Right lobe of liver (tissue), 6 donors: Measurements from ENCODE around the gene COG7. TPM values are rescaled to one million over a fixed set of nuclear protein-coding genes. Genes with fewer than 3 reads are reported as not detected.

ENCODE experiments used
- ATAC-seq, 4 donors: fragments of 200-7000 bp; cut with Tn5 transposase; one replicate each; pipeline ENCODE4 v1.9.1; 2020; ENCODE audit warnings: mild to moderate bottlenecking in 4 of 4, moderate library complexity in 4 of 4
- DNase-seq, 3 donors: peaks; one replicate each; pipeline ENCODE4 v3.0.0-alpha.2; 2020
- H3K27ac ChIP-seq, 3 donors: fragments of 200-600 bp; one replicate each; pipeline ENCODE4 v1.8.0; 2022
- H3K27me3 ChIP-seq, 2 donors: fragments of 200-600 bp; one replicate each; pipeline ENCODE4 v1.8.0; 2022
- H3K36me3 ChIP-seq, 4 donors: fragments of 200-600 bp; sonication (generic) in 1 of 4; one replicate each; pipeline versions ENCODE4 v1.5.1 to v1.8.0; 2017 to 2022; ENCODE audit warnings: control low read depth in 1 of 4
- H3K4me1 ChIP-seq, 4 donors: fragments of 200-600 bp; sonication (generic) in 1 of 4; one replicate each; pipeline versions ENCODE4 v1.5.1 to v1.8.0; 2017 to 2022; ENCODE audit warnings: control low read depth in 1 of 4
- H3K4me3 ChIP-seq, 3 donors: fragments of 200-600 bp; one replicate each; pipeline ENCODE4 v1.8.0; 2022
- H3K9me3 ChIP-seq, 4 donors: fragments of 200-600 bp; sonication (generic) in 1 of 4; one replicate each; pipeline versions ENCODE4 v1.5.1 to v1.8.0; 2017 to 2022; ENCODE audit warnings: control low read depth in 1 of 4
- POLR2A ChIP-seq: fragments of 450-650 bp; IDR thresholded peaks from one replicate; pipeline ENCODE4 v1.6.1; 2017; ENCODE audit warnings: antibody characterized with exemption, mild to moderate bottlenecking
- WGBS: methylation state at CpG from one replicate; pipeline ENCODE4 v1.1.6; 2018; ENCODE audit warnings: low coverage, low lambda C conversion rate; ENCODE audit not compliant: insufficient coverage; ENCODE audit errors: missing lambda C conversion rate; 5-methylcytosine and 5-hydroxymethylcytosine counted together
- intact Hi-C, 2 donors: fragments of 100-400 bp; cut with DNase I; formaldehyde crosslinking; loops; one replicate each; pipeline versions ENCODE4 v1.11.2 to v1.14.1; 2022
- total RNA-seq, 6 experiments: library from RNA; depleted of rRNA in 2 of 6; stranded (reverse); fragments of >200 nt in 2 of 6; fragmentation: NEBNext Ultra II Directional in 3 of 6; extraction: Animal tissue kit (Norgen Biotek cat#: 25700) in 3 of 6; gene quantifications; one replicate each; pipeline versions ENCODE4 v1.1.0 to v1.2.4, GENCODE V29; 2016 to 2023
- TF ChIP-seq, protein P1 (sequence below), 4 donors: fragments of 200-600 bp in 3 of 4; fragments of 450-650 bp in 1 of 4; IDR thresholded peaks; one replicate each; pipeline versions ENCODE4 v1.5.1 to v1.8.0; 2016 to 2022; ENCODE audit warnings: antibody characterized with exemption in 4 of 4, mild to moderate bottlenecking in 2 of 4
- donor health status: DM: no; HTN: yes; CAD: no.
- donor health status: DM: no; HTN: no; CAD: no.
- donor health status: DM: no; HTN: no; CAD: no.
- donor health status: DM: no; HTN: yes; CAD: no.
- donor health status: DM: no; HTN: yes; CAD: no.

Gene COG7
- total RNA-seq, 6 experiments from 2014 or later = 7.5 to 11.2 (median 8.4) TPM

DNA sequence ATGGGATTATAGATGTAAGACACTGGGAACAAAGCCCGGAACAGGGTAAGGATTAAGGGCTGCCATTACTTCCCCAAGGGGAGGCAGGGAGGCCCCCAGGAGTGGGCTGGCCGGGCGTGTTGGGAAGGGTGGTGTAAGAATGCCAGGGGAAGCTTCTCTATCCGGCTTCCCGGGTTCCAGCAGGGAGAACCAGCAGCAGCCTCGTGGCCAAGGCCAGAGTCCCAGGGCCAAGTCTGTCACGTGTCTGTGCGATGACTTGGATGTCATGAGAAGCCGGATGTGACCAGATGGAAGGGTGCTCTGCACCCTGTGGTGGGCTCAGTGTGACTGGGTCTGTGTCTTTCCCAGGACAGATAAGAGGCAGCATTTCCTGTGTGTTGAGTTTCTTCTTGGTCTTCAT is 98.7 kb downstream of the COG7 start:
- no peak overlapping the region for H3K4me3 ChIP-seq
- TF ChIP-seq, protein P1, sequence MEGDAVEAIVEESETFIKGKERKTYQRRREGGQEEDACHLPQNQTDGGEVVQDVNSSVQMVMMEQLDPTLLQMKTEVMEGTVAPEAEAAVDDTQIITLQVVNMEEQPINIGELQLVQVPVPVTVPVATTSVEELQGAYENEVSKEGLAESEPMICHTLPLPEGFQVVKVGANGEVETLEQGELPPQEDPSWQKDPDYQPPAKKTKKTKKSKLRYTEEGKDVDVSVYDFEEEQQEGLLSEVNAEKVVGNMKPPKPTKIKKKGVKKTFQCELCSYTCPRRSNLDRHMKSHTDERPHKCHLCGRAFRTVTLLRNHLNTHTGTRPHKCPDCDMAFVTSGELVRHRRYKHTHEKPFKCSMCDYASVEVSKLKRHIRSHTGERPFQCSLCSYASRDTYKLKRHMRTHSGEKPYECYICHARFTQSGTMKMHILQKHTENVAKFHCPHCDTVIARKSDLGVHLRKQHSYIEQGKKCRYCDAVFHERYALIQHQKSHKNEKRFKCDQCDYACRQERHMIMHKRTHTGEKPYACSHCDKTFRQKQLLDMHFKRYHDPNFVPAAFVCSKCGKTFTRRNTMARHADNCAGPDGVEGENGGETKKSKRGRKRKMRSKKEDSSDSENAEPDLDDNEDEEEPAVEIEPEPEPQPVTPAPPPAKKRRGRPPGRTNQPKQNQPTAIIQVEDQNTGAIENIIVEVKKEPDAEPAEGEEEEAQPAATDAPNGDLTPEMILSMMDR (IDR thresholded peaks at IDR 0.05) = no peak
- TF ChIP-seq POLR2A = no peak
- H3K27ac ChIP-seq = no peak overlapping the region
- no peaks in the 10 kb centered on the region for H3K4me1 ChIP-seq
- ATAC-seq (peak in 1 of 4 donors; percentile 15), DNase-seq (no peak)
- 63% methylated on average over 3 of the region's 9 CpGs for WGBS
- no peaks in the 10 kb centered on the region for H3K27me3 ChIP-seq
- no peaks in the 10 kb centered on the region for H3K9me3 ChIP-seq
- intact Hi-C loops = no loop called here
- H3K36me3 ChIP-seq = no peaks in the 10 kb centered on the region

DNA sequence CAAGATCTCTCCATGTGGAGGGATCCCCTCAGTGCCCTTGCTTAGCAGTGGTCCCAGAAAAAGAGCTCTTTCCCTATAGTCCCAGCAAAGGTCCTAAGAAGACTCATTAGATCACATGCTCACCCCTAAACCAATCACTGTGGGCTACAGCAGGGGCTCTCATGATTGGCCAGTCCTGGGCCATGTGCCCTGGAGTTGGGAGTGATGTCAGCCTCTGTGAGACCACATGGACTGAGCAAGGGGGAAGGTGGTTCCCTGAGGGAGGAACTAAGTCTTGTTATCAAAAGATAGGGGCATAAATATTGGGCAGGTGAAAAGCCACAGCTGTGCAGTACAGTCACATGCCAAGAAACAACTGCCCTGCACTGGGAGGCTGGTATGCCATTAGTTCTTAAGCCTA is 99.5 kb downstream of the COG7 start:
- H3K36me3 ChIP-seq = no peaks in the 10 kb centered on the region
- H3K27ac ChIP-seq = no peak overlapping the region
- H3K4me1 ChIP-seq = no peaks in the 10 kb centered on the region
- DNase-seq (no peak), ATAC-seq (no peak)
- intact Hi-C loops = no loop called here
- TF ChIP-seq POLR2A = no peak
- TF ChIP-seq, protein P1 (IDR thresholded peaks at IDR 0.05) = no peak
- H3K9me3 ChIP-seq = no peaks in the 10 kb centered on the region
- H3K4me3 ChIP-seq = no peak overlapping the region
- no peaks in the 10 kb centered on the region for H3K27me3 ChIP-seq

DNA sequence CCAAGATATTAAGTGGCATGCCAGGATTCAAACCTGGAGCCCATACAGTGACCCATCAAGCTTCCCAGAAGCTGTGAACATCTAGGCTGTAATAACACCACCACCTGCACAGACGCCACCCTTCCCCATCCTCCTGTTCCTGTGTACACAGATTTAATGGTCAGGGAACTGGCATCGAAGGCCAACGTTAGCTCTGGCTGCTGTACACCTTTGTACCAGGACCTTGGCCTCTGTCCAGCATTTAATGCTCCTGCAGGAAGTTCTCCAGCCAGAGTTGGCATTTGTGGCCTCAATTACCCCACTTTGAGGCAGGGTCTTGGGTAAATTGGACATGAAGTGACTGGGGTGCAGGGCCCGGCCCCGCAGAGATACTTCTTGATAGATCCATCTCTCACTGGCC is 101.6 kb downstream of the COG7 start:
- no peaks in the 10 kb centered on the region for H3K36me3 ChIP-seq
- H3K4me1 ChIP-seq = no peaks in the 10 kb centered on the region
- H3K27ac ChIP-seq = no peak overlapping the region
- H3K4me3 ChIP-seq = no peak overlapping the region
- no peak for ATAC-seq
- H3K27me3 ChIP-seq = no peaks in the 10 kb centered on the region
- DNase-seq = no peak
- intact Hi-C loops = no loop called here
- no peaks in the 10 kb centered on the region for H3K9me3 ChIP-seq
- no peak for TF ChIP-seq POLR2A
- TF ChIP-seq, protein P1 (IDR thresholded peaks at IDR 0.05) = no peak
- WGBS = 47% methylated on average over 3 of the region's 5 CpGs

DNA sequence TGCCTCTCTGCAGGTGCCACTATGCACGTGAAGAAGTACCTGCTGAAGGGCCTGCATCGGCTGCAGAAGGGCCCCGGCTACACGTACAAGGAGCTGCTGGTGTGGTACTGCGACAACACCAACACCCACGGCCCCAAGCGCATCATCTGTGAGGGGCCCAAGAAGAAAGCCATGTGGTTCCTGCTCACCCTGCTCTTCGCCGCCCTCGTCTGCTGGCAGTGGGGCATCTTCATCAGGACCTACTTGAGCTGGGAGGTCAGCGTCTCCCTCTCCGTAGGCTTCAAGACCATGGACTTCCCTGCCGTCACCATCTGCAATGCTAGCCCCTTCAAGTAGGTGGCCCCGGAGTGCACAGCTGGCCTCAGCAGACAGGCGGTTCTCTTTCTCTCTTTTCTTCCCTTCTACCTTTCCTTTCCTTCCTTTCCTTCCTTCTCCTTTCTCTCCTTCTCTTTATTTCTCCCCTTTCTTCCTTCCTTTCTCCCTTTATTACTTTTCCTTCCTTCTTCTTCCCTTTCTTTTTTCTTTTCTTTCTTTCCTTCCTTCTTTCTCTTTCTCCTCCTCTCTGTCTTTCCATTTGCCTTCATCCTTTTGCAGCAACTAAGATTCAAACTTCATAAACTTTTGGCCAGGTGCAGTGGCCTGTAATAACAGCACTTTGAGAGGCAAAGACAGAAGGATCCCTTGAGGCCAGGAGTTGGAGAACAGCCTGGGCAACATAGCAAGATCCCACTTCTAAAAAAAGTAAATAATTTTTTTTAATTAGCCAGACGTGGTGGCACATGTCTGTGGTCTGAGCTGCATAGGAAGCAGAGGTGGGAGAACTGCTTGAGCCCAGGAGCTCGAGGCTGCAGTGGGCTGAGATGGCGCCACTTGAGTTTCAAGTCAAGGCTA is 104.2 kb downstream of the COG7 start:
- Histone ChIP-seq H3K4me1 (no peaks in the 10 kb centered on the region), H3K4me3 (no peak overlapping the region), H3K27me3 (no peaks in the 10 kb centered on the region), H3K36me3 (no peaks in the 10 kb centered on the region), H3K27ac (no peak overlapping the region), H3K9me3 (no peaks in the 10 kb centered on the region)
- intact Hi-C loops = no loop called here
- WGBS = 37% methylated on average over 8 of the region's 18 CpGs
- DNase-seq (no peak), ATAC-seq (no peak)
- TF ChIP-seq, protein P1 (IDR thresholded peaks at IDR 0.05) = no peak
- TF ChIP-seq POLR2A = no peak
